A673 (cell line): ENCODE measurements around the gene SCML2.

Source experiments
- CTCF ChIP-seq: fragments of 300-800, 200-600 bp; sonication (generic); conservative IDR thresholded peaks from 2 replicates; pipeline ENCODE4 v1.5.1; 2017; ENCODE audit warnings: low read depth, mild to moderate bottlenecking, antibody characterized with exemption, low read length, moderate library complexity, mixed read lengths
- EZH2 ChIP-seq: fragments of 200-600 bp; sonication (generic); IDR thresholded peaks from 2 replicates; pipeline ENCODE4 v1.6.1; 2017; ENCODE audit warnings: borderline replicate concordance, low read depth, mild to moderate bottlenecking, mixed read lengths, antibody characterized with exemption, low read length; ENCODE audit not compliant: poor library complexity, severe bottlenecking

- TF ChIP-seq CTCF (no peak), EZH2 (no peak)
Observed at GRCh38 chrX:18271309-18271708, 83.2 kb downstream of the SCML2 start.
